NT2/D1 (cell line): ENCODE results near the gene PVRIG.

Source experiments
- SUZ12 ChIP-seq: IDR thresholded peaks from 2 replicates; pipeline ENCODE4 v1.6.1; 2011; ENCODE audit not compliant: insufficient read length, insufficient read depth; ENCODE audit errors: extremely low read depth
- YY1 ChIP-seq: IDR thresholded peaks from 2 replicates; pipeline ENCODE4 v1.6.1; 2011; ENCODE audit not compliant: insufficient read length, insufficient read depth
- ZNF274 ChIP-seq: IDR thresholded peaks from 2 replicates; pipeline ENCODE4 v1.6.1; 2011; ENCODE audit warnings: mild to moderate bottlenecking, low read depth, low read length

DNA sequence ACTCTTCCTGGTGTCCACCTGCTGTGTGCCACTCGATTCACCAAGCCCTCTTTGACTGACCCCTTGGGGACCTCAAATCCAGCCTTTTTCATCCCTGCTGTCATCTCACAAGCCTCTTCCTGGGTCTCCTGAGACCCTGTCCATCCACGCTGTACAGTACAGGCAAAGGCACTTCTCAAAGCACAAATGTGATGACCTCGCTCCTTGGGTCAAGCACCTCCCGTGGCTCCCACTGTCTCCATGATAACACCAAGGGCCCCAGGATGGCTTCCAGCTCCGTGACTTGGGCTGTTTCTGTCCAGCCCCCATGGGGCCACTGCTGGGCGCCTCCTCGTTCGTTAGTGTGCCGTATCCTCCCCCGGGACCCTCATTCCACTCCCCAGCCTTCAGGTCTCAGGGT lies 28.7 kb downstream of the PVRIG start:
- TF ChIP-seq YY1 (no peak), ZNF274 (no peak), SUZ12 (no peak)
